CD4-positive, alpha-beta T cell treated with Interleukin-12 subunit alpha and Interleukin-12 subunit beta, for 1 hour (primary cell): ENCODE measurements around the gene MAST4.
"Not testable (repeated sequence)": the region's sequence is repeated elsewhere in the genome, so short reads cannot be mapped to it uniquely, and the experiment has no call there.

Experiments
- DNase-seq: peaks from one replicate; pipeline ENCODE4 v3.0.0-alpha.2; 2020

MAST4 gene

GRCh38 chr5:66814146-66814991 lies 218.2 kb downstream of the MAST4 start:
- DNase-seq: peak; percentile 59

DNA sequence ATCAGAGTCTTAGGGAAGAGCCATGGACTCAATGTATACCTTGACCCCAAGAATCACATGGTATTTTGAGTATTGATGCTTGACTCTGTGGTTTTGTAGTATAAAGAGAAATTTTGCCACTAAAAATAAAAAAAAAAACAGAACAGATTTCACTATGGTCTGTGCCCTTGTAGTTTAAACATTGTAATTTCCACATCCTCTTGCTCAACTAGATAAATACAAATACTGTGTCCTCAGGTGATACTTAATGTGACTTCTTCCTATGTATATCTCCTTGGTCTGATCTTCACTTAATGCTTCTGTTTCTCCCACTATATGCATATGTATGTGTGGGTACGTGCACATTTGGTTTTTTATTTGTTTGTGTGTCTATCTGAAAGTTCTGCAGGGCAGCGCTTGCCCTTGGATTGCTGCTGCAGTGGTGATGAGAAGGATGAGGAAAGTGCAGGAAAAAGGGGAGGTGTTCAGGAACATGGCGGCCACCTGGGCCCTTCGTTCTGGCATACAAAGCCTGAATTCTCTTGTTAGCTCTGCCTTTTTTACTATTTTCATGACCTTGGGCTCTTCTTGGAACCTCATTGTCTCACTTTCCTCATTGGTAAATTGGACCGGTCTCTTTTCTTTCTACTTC lies 222.2 kb downstream of the MAST4 start:
- DNase-seq: no peak

GRCh38 chr5:66818935-66819328 lies 222.7 kb downstream of the MAST4 start:
- DNase-seq: no peak

- no peak for DNase-seq
These were observed 224.5 kb downstream of the MAST4 start for GRCh38 chr5:66820630-66821207.

GRCh38 chr5:66821688-66822429 lies 225.7 kb downstream of the MAST4 start:
- DNase-seq: no peak

GRCh38 chr5:66822906-66823305 lies 226.7 kb downstream of the MAST4 start:
- not testable (repeated sequence) for DNase-seq

- no peak for DNase-seq
These were observed 228.3 kb downstream of the MAST4 start for GRCh38 chr5:66824476-66824875.

DNA sequence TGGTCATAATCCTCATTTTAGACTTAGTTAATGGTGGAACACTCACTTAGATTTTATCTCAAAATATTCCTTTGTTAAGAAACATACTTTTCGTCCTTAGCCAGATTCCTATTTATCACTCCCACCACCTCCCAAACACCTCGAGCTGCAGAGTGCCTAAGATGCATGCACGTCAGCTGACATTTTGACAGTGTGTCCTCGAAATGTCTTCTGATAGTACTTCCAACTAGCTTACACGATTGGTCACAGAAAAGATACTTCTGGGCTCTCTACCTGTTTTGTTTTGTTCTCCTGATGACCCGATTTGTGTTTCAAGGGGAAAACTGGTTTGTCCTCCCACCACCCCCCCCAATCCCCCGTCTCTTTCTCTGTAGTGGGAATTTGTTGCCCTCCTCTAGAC lies 230.1 kb downstream of the MAST4 start:
- no peak for DNase-seq

- no peak for DNase-seq
These were observed 230.5 kb downstream of the MAST4 start for GRCh38 chr5:66826696-66827095.

DNA sequence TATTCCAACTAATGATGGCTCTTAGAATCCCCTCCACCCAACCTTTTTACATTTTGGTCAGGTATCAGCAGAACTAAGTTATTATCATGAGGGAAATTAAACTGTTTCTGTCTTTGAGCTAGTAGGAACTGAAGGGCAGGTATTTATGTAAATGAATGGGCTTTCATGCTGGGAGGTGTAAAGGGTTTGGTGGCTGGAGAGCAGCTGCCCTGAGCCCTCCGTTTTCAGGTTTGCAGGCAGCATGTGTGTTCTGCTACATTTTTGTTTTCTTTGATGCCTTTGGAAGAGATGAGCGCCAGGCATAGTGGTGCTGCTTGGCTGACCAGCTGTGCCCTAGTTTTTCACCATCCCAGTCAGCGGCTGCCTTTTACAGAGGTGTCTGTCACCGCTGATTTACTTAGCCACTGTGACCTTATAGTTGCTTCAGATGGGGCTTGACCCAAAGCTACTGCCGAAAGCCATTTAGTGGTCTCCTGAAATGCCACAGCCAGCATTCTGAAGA lies 231.9 kb downstream of the MAST4 start:
- DNase-seq: no peak

GRCh38 chr5:66828548-66829357 lies 232.6 kb downstream of the MAST4 start:
- DNase-seq: peak; percentile 57

DNA sequence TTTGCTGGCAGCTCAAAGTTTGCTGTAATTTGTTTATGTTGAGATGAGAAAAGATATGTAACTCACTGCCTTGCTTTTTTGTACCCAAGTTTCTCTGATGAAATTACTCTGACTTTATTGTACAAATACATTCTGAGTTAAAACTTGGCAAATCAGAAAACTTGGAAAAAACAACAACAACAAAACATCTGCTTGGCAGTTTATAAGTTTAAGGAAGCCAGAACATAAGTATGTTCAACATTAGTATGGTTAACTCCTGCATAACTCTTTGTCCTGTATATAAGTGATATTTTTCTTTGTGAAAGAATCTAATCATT lies 233.1 kb downstream of the MAST4 start:
- DNase-seq: no peak

DNA sequence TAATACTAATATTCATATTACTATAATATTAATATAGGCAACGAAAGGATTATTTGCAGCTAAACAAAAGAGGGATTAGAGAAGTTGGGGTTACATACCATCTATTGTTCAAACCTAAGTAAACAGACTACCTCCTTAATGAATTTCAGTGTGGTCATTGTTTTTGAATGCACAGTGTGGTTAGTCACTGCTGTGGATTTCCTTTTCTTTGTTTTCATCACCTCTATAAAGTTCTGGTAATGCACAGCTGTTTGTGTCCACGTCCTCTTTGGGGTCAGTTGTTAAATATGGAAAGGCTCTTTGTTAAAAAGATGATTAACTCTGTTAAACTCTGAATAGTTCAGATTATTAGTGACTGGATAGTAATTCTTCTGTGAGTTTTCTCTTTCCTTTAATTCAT lies 233.6 kb downstream of the MAST4 start:
- DNase-seq: no peak

GRCh38 chr5:66830636-66831035 lies 234.4 kb downstream of the MAST4 start:
- DNase-seq: no peak

- DNase-seq: no peak
These were observed 243.5 kb downstream of the MAST4 start for GRCh38 chr5:66839636-66840185.

DNA sequence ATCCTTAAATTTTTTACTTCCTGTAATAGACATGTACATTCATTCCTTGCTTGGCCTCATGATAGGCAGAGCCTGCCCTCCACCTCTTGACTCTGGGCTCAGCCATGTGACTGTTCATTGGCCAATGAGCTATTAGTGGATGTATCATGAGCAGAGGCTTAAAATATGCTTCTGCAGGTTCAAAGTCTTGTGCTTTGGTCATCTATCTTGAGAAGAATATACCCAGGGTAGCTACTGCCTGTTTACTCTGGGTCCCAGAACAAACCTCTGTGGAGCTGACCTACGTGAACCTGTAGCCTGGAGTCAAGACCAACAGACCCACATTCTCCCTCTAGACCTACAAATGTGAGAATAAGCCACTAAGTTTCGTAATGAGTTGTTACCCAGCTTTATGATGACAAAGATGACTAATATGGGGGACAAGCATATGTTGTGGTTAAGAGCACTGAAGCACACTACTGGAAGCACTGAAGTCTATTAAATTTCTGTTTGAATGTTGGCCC lies 244.4 kb downstream of the MAST4 start:
- no peak for DNase-seq

- no peak for DNase-seq
These were observed 245.1 kb downstream of the MAST4 start for GRCh38 chr5:66841264-66841663.

GRCh38 chr5:66842540-66842939 lies 246.3 kb downstream of the MAST4 start:
- DNase-seq: no peak

- no peak for DNase-seq
These were observed 246.9 kb downstream of the MAST4 start for GRCh38 chr5:66843065-66843464.

GRCh38 chr5:66848749-66849641 lies 252.8 kb downstream of the MAST4 start:
- DNase-seq: no peak

- DNase-seq: no peak
These were observed 253.6 kb downstream of the MAST4 start for GRCh38 chr5:66849803-66850202.
